Measurements from ENCODE around the gene SPATA46. TPM values are rescaled to one million over a fixed set of nuclear protein-coding genes. Genes with fewer than 3 reads are reported as not detected.

Gene SPATA46
- total and polyA plus RNA-seq, 9 donors = not detected

GRCh38 chr1:162388615-162389014, 12.0 kb upstream of the SPATA46 start:
- Histone ChIP-seq H3K9me3 (no peaks in the 10 kb centered on the region), H3K4me3 (no peak overlapping the region), H3K4me1 (ENCODE audit: insufficient read depth) (peaks cover 6% of the 10 kb centered on the region), H3K27ac (no peak overlapping the region), H3K27me3 (no peaks in the 10 kb centered on the region), H3K36me3 (no peaks in the 10 kb centered on the region)
- WGBS, 3 donors = 86 to 95% (median 94%) methylated on average over 5 of the region's 5 CpGs
- intact Hi-C loops (cut with DNase I) = loop anchor here in 1 of 4 donors (2.0 kb wide), 1 partner anchor 14 kb away; no protein-coding TSS in a partner anchor
- DNase-seq = no peak
- TF ChIP-seq EP300 (IDR thresholded peaks at IDR 0.05) (no peak), POLR2A (IDR thresholded peaks at IDR 0.05) (no peak), CTCF (IDR thresholded peaks at IDR 0.05) (no peak)

- TF ChIP-seq CTCF (IDR thresholded peaks at IDR 0.05) (no peak), POLR2A (IDR thresholded peaks at IDR 0.05) (no peak), EP300 (IDR thresholded peaks at IDR 0.05) (no peak)
- intact Hi-C loops (cut with DNase I) = loop anchor here in 1 of 4 donors (2.0 kb wide), 1 partner anchor 15 kb away; no protein-coding TSS in a partner anchor
- no peak for DNase-seq
- WGBS, 3 donors = 79 to 88% (median 87%) methylated on average over 8 of the region's 8 CpGs
- H3K36me3 ChIP-seq = no peaks in the 10 kb centered on the region
- H3K27me3 ChIP-seq = no peaks in the 10 kb centered on the region
- no peak overlapping the region for H3K27ac ChIP-seq
- no peaks in the 10 kb centered on the region for H3K9me3 ChIP-seq
- peaks cover 6% of the 10 kb centered on the region for H3K4me1 ChIP-seq (ENCODE audit: insufficient read depth)
- no peak overlapping the region for H3K4me3 ChIP-seq
Measured at GRCh38 chr1:162388083-162388594, 11.5 kb upstream of the SPATA46 start.

- no peaks in the 10 kb centered on the region for H3K27me3 ChIP-seq
- peaks cover 6% of the 10 kb centered on the region for H3K4me1 ChIP-seq (ENCODE audit: insufficient read depth)
- no peaks in the 10 kb centered on the region for H3K36me3 ChIP-seq
- H3K27ac ChIP-seq = no peak overlapping the region
- WGBS, 3 donors = 35 to 62% (median 57%) methylated on average over 20 of the region's 20 CpGs
- intact Hi-C loops (cut with DNase I) = loop anchor here in 1 of 4 donors (2.0 kb wide), 1 partner anchor 15 kb away; no protein-coding TSS in a partner anchor
- H3K9me3 ChIP-seq = no peaks in the 10 kb centered on the region
- TF ChIP-seq EP300 (IDR thresholded peaks at IDR 0.05) (no peak), CTCF (IDR thresholded peaks at IDR 0.05) (no peak), POLR2A (IDR thresholded peaks at IDR 0.05) (no peak)
- DNase-seq = peak in 3 of 5 donors; percentile 25 to 67 (median 50)
- no peak overlapping the region for H3K4me3 ChIP-seq
Measured at GRCh38 chr1:162387226-162388082, 10.8 kb upstream of the SPATA46 start.

GRCh38 chr1:162386292-162387225, 9.9 kb upstream of the SPATA46 start:
- H3K27me3 ChIP-seq = no peaks in the 10 kb centered on the region
- H3K9me3 ChIP-seq = no peaks in the 10 kb centered on the region
- no peak for TF ChIP-seq CTCF (IDR thresholded peaks at IDR 0.05)
- TF ChIP-seq EP300 (IDR thresholded peaks at IDR 0.05) = no peak
- no peak for TF ChIP-seq POLR2A (IDR thresholded peaks at IDR 0.05)
- no peak for DNase-seq
- H3K36me3 ChIP-seq = no peaks in the 10 kb centered on the region
- peaks cover 6% of the 10 kb centered on the region for H3K4me1 ChIP-seq (ENCODE audit: insufficient read depth)
- WGBS, 3 donors = 81 to 86% (median 83%) methylated on average over 8 of the region's 8 CpGs
- intact Hi-C loops (cut with DNase I) = no loop called here
- no peak overlapping the region for H3K27ac ChIP-seq
- H3K4me3 ChIP-seq = no peak overlapping the region
